ENCODE results near the gene HADH. TPM values are rescaled to one million over a fixed set of nuclear protein-coding genes. Genes with fewer than 3 reads are reported as not detected.
"Not testable (repeated sequence)": the region's sequence is repeated elsewhere in the genome, so short reads cannot be mapped to it uniquely, and the experiment has no call there.

Gene HADH
- total RNA-seq, 1 experiment from 2014 or later: 13.4 TPM

DNA sequence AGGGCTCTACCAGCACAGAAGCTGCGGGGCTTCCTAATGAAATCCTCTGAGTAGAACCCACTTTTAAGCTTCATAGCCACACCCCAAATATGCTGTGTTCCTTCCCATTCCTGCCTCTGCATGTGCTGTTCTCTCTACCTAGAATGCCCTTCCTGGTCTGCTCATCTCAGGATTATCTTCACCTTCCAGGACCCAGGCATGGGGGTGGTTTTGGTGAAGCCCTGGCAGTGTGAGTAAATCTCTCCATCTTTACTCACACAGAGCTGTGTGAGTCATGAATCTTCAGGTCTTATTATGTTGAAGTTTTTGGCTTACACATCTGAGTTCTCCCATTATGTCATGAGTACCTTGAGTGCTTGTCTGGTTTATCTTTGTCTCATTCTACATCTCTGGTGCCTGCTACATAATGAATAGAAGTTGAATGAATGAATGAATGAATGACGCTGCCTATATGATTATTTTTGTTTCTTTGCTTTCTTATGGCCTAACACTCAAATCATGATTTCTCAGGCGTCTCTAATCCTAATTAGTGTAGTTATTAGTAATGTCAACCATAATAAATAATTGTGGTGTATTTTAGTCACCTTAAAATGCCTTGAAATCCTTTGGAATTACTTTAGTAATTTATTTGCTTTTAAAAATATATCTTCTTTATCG lies 41.9 kb downstream of the HADH start:
- DNase-seq (ENCODE audit: low read depth): no peak

DNA sequence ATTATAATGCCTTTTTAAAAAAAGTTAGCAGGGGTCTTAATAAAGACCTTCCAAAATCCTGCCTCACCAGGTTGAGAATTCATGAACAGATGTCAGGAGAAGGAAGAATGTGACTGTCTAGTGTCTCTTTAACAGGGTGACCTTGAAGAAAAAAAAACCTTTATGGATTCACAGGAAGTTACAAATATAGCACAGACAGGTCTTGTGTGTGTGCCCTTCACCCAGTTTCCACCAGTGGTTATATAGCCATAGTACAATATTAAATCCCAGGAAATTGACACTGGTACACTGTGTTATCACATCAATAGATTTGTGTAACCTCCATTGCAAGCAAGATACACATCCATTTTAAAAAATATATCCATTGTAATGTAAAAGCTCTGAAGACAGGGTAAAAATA lies 43.7 kb downstream of the HADH start:
- no peak for DNase-seq (ENCODE audit: low read depth)

DNA sequence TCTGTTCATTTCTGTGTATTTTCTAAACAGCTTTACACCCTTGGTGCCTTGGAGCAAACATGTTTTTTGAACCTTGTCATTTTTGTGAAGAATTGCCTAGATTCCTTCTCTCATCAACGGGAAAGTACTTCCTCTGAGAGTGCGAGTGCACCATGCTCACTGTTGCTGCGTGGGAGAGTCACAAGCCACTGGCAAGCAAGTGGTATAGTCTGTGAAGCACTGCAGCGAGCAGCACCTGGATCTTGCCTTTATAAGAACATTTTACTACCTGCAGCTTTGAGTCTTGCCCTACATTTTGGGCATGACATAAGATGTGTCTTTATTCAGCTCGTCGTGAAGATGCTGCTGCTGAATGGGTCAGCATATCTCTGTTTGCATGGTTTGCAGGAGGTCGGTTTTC lies 44.9 kb downstream of the HADH start:
- no peak for DNase-seq (ENCODE audit: low read depth)

DNA sequence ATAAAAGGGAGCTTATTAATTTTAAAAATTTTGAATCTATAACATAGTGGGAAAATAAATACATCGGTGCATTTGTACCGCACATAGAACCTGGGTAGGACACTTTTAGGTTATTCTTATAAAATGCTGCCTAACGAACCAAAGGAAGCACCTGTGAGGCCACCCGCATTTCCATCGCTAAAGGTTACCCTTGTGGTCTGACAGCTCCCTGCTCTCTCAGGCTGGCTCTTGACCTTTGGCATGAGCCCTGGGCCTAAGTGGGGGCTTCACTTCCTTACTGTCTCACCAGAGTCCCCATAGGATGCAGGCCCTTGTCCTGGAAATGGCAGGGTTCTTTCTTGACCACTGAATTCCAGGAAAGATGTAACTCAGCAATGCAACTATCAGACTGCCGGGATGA lies 46.0 kb downstream of the HADH start:
- DNase-seq (ENCODE audit: low read depth): no peak

DNA sequence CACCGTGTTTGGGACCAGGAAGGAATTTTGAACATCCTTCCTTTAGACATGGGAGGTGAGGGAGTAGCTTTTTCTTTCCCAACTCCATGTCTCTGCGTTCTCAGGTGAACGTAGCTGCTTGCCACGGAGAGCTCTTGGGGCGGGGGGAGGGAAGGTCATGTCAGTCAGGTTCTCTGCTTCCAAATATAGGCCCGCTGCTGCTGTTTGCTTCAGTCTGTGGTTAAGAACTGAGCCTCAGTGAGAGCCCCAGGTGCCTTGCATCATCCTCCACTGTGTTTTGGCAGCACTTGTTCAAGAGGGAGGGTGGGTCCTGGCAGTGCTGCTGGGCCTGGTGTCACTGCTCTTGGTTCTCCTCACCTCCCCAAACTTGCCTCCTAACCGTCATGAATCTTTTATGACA lies 46.5 kb downstream of the HADH start:
- no peak for DNase-seq (ENCODE audit: low read depth)

DNA sequence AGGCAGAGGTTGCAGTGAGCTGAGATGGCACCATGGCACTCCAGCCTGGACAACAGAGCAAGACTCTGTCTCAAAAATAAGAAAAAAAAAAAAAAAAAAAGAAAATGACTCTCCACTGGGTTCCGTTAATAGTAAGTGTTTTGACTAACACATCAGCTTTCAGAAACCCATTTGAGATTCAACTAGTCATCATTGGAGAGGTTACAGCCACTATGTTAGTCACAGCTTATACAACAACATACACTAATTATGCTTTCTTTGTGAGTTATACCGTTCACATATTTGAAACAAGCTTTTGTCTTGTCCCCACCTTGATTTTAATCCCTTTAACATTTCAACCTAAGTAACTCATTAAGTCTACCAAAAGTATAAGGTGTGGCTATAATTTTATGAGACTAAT lies 48.2 kb downstream of the HADH start:
- DNase-seq (ENCODE audit: low read depth): no peak

DNA sequence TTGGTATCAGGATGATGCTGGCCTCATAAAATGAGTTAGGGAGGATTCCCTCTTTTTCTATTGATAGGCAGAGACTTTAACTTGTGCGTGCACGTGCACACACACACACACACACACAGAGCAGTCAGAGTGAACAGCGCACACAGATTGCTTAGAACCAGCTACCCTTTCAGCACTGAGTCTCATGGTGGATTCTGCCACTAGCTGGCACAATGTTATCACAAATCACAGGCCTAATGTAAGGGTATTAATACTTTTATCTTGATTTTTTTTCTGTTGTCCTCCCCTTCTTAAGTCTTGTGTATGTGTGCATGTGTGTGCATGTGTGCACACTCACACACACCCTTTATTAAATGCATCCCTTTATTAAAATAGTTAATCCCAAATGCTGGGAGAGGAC lies 53.2 kb downstream of the HADH start:
- no peak for DNase-seq (ENCODE audit: low read depth)

DNA sequence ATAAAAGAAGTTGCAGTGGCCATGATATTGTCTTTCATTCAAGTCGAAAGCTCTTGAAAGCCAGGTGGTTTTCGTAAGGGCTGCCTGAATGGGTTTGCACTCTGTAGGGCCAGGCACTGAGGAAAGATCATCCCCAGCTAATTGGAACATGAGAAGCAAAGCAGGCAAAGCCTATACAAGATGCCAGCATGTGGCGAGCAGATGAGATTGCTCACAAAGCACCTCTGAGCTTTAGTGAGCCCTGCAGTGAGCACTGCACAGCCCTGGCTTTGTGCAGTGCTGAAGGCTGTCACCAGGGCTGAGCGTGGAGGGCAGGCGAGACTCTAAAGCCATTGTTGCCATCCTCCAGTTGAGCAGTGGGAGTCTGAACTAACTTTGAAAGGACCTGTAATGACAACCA lies 53.8 kb downstream of the HADH start:
- no peak for DNase-seq (ENCODE audit: low read depth)

DNA sequence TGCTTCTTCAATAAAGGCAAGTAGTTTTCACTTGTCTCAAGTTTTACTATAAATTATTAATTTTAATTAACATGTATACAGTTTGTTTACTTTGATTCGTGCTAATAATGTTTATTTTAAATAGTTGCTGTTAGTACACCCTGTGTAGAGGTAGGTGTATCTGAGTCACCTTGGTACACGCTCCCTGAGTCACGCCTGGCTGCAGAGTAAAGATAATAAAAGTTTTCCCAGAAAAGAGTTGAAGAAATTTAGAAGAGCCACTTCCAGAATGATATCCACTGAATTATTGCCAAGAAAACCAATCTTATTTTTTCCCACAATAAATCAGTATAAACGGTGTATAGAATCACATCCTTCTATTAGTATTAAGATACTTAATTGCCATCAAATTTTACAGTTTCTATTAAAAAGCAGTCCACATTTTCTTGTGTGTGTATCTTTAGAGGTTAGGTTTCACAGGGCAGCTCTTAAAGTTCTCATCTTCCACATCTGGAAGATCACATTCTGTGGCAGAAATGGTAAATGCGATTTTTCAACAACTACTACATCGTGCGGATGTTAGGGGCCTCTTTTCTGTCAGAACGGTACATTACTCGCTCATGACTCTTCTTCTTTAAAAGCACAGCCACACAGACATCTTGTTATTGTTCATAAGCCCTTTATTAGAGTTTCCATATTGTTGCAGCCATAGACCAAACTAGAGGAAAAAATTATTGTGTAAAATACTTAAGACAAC lies 55.4 kb downstream of the HADH start:
- DNase-seq (ENCODE audit: low read depth): no peak

DNA sequence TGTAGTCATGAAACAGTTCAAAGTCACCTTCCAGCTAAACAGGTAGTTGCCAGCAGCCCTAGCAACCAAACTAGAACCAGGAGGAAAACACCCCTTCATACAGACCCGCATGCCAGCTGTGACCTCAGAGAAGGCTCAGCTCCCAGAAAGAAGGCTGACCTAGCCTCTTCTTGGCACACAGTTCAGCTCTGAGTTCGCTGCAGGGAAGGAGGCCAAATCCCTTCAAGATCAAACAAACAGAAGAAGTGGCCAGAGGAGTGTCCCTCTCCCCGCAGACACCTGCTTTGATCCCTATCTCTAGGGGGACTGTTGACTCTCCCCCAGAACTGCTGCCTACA lies 56.0 kb downstream of the HADH start:
- no peak for DNase-seq (ENCODE audit: low read depth)

DNA sequence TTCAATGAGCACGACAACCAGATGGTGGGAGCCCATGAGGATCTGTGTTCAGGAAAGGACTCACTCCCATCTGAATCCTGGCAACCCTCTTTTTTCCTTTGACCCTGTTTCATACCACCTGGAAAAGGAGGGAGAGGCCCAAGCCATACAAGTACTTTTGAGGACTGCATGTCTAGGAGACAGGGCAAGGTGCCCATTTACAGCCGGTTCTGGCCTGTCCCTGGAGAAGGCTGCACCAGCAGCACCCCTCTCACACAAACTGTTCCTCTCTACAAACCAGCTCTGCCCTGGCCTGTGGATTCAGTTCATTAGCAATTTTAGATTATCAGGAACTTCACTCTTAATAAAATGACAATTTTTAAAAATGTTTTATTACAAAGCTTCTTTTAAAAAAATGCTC lies 57.5 kb downstream of the HADH start:
- DNase-seq (ENCODE audit: low read depth): no peak

DNA sequence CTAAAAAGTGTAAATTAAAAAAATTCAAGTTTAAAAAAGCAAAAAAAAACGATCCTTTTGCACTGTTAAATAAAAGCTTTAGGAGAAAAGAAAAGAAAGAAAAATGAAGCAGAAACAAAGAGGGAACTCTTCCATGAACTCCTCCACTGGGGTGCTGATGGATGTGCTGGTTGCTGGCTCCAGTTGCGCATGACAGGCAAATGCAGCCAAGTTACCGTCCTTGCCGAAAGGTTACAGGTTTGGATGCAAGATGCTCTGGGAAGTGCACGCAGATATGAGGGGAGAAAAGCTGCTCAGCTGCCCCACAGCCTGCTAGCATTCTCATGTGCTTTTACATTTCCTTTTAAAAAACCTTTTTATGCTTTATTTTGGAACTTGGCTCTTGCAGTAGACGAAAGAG lies 58.5 kb downstream of the HADH start:
- no peak for DNase-seq (ENCODE audit: low read depth)

DNA sequence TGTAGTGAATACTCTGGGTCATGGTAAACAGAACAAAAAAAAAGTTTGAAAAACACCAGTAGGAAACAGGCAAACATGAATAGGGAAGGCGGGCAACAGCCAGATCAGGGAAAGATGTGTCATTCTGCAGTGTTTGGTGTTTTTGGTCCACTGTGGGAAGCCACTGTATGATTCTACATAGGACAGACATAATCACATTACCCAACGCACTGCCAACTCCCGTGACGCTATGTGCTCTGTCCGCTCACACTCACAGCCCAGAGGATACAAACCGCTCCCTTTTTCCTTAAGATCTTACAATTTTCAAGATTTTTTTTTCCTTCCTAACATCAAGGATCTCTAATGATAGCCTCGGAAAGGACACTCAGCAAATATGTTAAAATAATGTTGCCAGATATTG lies 59.3 kb downstream of the HADH start:
- no peak for DNase-seq (ENCODE audit: low read depth)

DNA sequence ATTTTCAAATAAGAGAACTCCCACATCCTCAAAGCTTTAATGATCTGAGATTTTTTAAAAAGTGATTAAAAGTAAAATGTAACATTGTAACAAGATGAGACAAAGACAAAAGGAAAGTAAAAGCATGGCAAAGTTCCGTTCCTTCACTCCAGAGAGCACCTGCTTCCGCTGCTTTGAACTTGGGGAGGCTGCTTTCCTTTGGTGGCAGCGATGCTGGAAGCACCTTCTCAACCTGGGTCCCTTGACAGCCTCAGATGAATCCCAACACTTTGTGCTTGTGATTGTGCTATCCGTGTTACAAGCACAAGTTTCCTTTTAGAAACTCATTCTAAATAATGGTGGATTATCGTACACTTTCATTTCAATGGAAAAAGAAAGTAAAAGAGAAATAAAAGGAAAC lies 59.7 kb downstream of the HADH start:
- DNase-seq (ENCODE audit: low read depth): no peak

DNA sequence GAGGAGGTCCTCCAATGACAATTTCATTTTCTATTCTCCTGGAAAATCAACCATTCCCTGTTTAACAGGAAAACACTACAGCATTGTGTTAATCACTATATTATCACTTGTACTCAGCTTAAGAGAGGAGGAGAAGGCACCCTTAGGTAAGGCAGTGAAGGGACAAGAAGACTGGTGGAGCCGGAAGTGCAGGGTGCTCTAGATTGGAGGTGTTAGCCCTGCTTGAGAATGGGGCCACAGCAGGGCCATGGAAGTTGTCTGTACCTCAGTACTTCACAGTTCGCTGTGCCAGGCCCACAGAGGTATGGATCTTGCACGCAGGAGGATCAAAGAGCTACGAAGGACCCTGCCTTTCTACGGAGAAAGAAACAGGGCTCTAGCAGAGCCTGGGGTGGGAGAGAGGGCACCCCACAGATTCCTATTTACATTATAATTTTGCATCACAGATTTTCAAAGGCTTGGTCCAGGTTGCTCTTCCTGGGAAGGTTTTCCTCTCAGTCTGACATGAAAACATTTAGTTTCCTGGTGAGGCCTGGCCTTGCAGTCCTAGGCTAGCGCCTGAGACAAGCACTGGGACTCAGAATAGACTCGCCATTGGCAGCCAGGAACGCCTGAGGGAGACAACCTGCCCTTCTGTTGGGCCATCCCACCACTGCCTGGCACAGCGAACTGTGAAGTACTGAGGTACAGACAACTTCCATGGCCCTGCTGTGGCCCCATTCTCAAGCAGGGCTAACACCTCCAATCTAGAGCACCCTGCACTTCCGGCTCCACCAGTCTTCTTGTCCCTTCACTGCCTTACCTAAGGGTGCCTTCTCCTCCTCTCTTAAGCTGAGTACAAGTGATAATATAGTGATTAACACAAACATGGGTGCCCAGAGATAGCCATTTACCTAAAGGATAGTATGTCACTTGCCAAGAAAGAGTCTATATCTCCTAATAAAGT lies 60.8 kb downstream of the HADH start:
- not testable (repeated sequence) for DNase-seq (ENCODE audit: low read depth)

DNA sequence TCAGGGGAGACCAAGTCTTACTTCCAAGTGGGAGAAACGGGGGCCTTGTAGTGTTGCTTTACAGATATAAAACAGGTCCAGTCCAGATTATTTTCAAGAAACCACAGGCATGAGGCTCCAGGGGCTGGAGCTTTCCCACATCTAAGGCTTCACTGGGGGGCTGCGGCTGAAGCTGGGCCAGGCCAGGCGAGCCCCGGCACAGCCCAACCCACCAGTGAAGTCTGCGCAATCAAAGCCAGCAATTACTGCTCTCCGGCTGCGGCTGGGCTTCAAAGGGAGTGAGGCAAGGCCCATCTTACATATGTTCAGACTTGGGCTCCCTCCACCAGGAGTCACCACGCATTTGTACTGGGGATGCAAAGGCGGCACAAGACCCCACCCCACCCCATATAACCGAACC lies 61.7 kb downstream of the HADH start:
- no peak for DNase-seq (ENCODE audit: low read depth)

DNA sequence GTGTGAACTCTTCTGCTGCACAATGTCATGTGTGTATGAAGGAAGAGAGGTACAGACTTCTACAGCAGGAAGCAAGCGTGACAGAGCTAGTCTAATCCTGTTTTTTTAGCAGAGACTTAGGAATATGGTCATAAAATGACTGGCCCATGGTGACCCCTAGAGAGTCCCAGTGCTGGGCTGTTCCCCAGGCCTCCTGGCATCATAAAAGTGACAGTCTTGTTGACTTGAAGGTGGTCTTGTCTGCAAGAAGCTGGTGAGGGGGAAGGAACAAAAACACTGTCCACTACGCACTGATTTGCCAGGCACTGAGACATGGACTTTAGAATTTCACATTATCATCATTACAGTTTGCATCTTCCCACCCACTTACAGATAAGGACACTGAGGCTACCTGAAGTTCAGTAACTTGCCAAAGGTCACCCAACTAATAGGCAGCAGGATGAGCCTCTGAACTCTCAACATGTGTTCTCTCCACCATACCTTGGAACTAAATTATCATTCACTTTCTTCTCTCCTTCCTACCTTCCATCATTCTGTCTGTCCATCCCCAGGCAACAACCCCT lies 63.0 kb downstream of the HADH start:
- DNase-seq (ENCODE audit: low read depth): no peak

DNA sequence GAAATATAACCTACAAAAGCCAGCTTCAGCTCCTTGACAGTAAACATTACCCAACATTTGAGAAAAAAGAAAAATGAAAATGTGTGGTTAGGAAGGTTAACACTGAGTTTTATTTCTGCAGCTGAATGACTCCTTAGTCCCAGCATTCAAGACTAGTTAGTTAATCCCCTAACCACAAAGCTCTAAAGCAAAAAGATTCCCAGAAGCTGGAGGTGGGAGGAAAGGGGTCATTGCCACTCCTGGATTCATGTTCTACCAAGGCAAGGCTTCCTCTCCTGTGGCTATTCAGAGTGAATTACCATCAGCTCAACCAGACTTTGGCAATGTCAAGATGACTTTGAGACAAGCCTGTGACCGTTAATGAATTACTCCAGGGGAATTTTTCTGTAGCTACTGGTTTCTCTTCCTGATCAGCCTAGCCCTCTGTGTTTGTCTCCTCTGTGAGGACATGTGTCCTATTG lies 63.6 kb downstream of the HADH start:
- DNase-seq (ENCODE audit: low read depth): peak; percentile 41

DNA sequence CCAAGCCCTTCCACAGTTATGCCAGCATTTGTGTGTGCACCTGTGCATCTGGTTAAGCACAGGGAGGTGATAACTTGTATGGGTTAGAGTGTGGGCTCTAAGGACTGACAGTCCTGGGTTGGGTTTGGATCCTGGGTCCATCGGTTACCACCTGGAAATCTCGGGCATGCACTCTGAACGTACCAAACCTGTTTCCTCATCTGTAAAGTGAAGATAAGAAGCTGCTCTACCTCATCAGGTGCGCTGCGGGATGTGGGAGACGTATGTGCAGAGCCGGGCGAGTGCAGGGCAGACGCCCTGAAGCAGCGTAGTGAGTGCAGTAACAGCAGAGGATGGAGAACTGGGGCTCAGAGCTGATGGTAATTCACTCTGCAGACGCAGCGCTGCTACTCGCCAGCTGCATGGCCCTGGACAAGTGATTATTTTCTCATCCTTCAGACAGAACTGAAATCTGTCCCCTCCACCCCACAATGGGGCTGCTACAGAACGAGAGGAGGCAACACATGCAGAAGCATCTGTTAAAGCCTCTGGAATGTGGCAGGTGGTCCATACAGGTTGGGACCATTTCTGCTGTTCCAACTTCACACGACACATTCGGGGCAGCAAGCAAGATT lies 64.4 kb downstream of the HADH start:
- DNase-seq (ENCODE audit: low read depth): no peak

DNA sequence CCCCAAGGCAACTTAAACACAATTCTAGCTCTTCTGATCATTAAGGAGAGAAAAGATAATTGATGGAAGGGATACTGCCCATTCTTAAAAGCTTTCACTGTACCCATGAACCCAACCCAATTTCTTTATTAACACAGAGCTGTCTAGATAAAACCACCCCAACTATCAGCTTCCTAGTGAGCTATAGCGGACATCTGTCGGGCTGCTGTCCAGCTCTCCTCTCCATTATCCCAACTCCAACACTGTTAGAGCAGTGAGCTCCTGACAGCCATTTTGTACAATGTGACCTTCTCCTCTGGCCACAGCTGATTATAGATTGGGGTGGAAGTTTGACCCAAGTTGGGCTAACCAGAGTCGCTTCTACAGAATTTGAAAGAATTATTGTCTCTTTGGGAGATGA lies 66.1 kb downstream of the HADH start:
- DNase-seq (ENCODE audit: low read depth): no peak

DNA sequence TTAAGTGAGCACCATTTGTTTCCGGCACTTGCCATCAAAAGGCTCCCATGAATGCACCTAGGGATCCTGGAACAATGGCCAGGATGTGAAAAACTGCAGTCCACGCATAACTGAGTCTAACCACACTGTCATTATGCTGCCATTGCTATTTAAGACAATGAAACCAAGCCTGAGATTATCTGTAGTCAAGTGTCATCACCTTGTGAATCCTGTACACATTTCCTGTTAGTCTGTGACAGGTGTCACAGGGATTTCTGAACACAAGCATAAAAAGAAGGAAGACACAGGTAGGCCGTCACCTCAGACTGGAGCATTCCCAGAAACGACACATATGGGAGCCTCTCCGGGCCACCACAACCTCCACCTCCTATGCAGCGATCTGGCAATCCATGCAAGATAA lies 66.7 kb downstream of the HADH start:
- DNase-seq (ENCODE audit: low read depth): no peak

Data from LHCN-M2 (cell line).